Uterus (tissue), 4 donors: Measurements from ENCODE around the gene KRTAP5-11. TPM values are rescaled to one million over a fixed set of nuclear protein-coding genes. Genes with fewer than 3 reads are reported as not detected.
"Not testable (repeated sequence)": the region's sequence is repeated elsewhere in the genome, so short reads cannot be mapped to it uniquely, and the experiment has no call there.

ENCODE experiments used
- DNase-seq, 2 donors: peaks; one replicate each; pipeline ENCODE4 v3.0.0-alpha.2; 2019 to 2020
- H3K27ac ChIP-seq, 2 donors: fragments of 200-600 bp; sonication (generic); 1 replicate in 1 of 2; 2 replicates in 1 of 2; pipeline ENCODE4 v1.5.1; 2016 to 2018
- H3K27me3 ChIP-seq, 2 donors: fragments of 200-600 bp; sonication (generic); one replicate each; pipeline ENCODE4 v1.5.1; 2018 to 2019; ENCODE audit warnings: control low read depth in 1 of 2
- H3K36me3 ChIP-seq, 2 donors: fragments of 200-600 bp; sonication (generic); one replicate each; pipeline ENCODE4 v1.5.1; 2019; ENCODE audit warnings: control low read depth in 1 of 2
- H3K4me1 ChIP-seq, 2 donors: fragments of 200-600 bp; sonication (generic); one replicate each; pipeline ENCODE4 v1.5.1; 2018 to 2019; ENCODE audit warnings: control low read depth in 1 of 2
- H3K4me3 ChIP-seq, 2 donors: fragments of 200-600 bp; sonication (generic); 1 replicate in 1 of 2; 2 replicates in 1 of 2; pipeline ENCODE4 v1.5.1; 2018 to 2019; ENCODE audit warnings: mild to moderate bottlenecking in 1 of 2
- H3K9me3 ChIP-seq, 2 donors: fragments of 200-600 bp; sonication (generic); one replicate each; pipeline ENCODE4 v1.5.1; 2019; ENCODE audit warnings: control low read depth in 1 of 2
- CTCF ChIP-seq, 4 experiments: fragments of 200-600 bp in 2 of 4; fragments of 450-650 bp in 2 of 4; sonication (generic) in 2 of 4; IDR thresholded peaks; one replicate each; pipeline ENCODE4 v1.5.1; 2016 to 2019; ENCODE audit warnings: antibody characterized with exemption in 4 of 4, mild to moderate bottlenecking in 2 of 4, moderate library complexity in 1 of 4
- POLR2A ChIP-seq, 2 donors: fragments of 450-650 bp; IDR thresholded peaks; one replicate each; pipeline ENCODE4 v1.6.1; 2016; ENCODE audit warnings: antibody characterized with exemption in 2 of 2, mild to moderate bottlenecking in 1 of 2, moderate library complexity in 1 of 2
- intact Hi-C: fragments of 100-400 bp; cut with DNase I; formaldehyde crosslinking; loops from one replicate; pipeline ENCODE4 v1.15.1; 2023; ENCODE audit warnings: low total_unique reads
- total RNA-seq, 4 donors: library from RNA; depleted of rRNA in 3 of 4; stranded (reverse); fragments of >200 nt in 3 of 4; gene quantifications; one replicate each; pipeline versions ENCODE4 v1.1.0 to v1.2.4, GENCODE V29; 2014 to 2023
- donor health status: DM: yes; HTN: yes; CAD: no.

Gene KRTAP5-11
- total RNA-seq, 4 donors from 2014 or later = not detected

DNA sequence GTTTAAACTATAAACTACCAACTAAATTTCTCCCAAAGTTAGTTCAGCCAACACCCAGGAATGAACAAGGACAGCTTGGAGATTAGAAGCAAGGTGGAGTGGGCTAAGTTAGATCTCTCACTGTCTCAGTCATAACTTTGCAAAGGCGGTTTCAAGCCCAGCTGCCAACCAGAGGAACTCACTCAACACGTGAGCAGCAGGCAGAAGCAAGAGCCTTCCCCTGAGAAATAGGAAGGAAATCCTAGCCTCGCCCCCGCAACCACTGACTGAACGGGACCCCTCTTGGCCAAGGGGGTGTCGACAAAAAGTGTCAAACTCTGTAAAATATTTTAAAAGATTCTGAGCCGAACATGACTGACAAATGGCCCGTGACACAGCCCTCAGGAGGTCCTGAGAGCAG lies 38.8 kb downstream of the KRTAP5-11 start:
- DNase-seq = no peak
- H3K27me3 ChIP-seq = no peaks in the 10 kb centered on the region
- H3K4me3 ChIP-seq = no peak overlapping the region
- H3K27ac ChIP-seq = no peak overlapping the region
- no peaks in the 10 kb centered on the region for H3K36me3 ChIP-seq
- intact Hi-C loops = no loop called here
- no peaks in the 10 kb centered on the region for H3K9me3 ChIP-seq
- TF ChIP-seq CTCF (IDR thresholded peaks at IDR 0.05) (no peak), POLR2A (IDR thresholded peaks at IDR 0.05) (no peak)
- H3K4me1 ChIP-seq = no peaks in the 10 kb centered on the region

DNA sequence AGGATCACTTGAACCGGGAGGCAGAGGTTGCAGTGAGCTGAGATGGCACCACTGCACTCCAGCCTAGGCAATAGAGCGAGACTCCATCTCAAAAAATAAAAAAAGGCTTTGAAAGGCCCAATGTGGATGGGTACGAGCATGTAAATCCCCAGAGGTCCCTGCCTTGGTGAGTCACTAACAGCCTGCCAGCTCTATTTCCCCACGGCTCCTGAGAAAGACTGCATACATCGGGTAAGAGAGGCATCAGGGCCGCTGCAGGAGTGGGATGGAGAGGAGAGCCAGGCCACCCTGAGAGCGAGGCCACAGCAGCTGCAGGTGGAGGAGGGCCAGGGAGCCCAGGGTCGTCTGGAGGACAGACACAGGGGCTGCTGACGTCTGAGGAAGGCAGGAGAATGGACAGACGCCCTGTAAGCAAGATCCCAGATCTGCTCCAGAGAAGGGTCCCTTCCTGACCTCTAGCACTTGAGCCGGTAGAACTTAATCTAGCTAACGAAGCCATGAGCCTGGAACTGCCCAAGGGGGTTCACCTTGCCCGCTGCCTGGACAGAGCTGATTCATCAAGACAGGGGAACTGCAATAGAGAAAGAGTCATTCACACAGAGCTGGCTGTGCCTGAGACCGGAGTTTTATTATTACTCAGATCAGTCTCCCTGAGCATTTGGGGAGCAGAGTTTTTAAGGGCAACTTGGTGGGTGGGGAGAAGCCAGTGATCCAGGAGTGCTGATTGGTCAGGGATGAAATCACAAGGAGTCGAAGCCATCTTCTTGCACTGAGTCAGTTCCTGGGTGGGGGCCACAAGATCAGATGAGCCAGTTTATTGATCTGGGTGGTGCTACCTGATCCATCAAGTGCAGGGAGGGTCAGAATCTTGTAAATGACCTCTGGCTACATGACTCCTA lies 39.5 kb downstream of the KRTAP5-11 start:
- no peak for TF ChIP-seq CTCF (IDR thresholded peaks at IDR 0.05)
- TF ChIP-seq POLR2A (IDR thresholded peaks at IDR 0.05) = no peak

GRCh38 chr11:71542382-71542781 lies 40.3 kb downstream of the KRTAP5-11 start:
- Histone ChIP-seq H3K4me1 (no peaks in the 10 kb centered on the region), H3K27ac (no peak overlapping the region), H3K27me3 (no peaks in the 10 kb centered on the region), H3K9me3 (no peaks in the 10 kb centered on the region), H3K36me3 (no peaks in the 10 kb centered on the region), H3K4me3 (no peak overlapping the region)
- no peak for DNase-seq
- TF ChIP-seq CTCF (IDR thresholded peaks at IDR 0.05) = no peak
- no peak for TF ChIP-seq POLR2A (IDR thresholded peaks at IDR 0.05)
- intact Hi-C loops = no loop called here

More for the DNA sequence above, 39.5 kb downstream of the KRTAP5-11 start:
- no peaks in the 10 kb centered on the region for H3K36me3 ChIP-seq
- H3K27me3 ChIP-seq = no peaks in the 10 kb centered on the region
- intact Hi-C loops = no loop called here
- no peak for DNase-seq
- no peaks in the 10 kb centered on the region for H3K4me1 ChIP-seq
- H3K4me3 ChIP-seq = no peak overlapping the region
- H3K27ac ChIP-seq = no peak overlapping the region
- no peaks in the 10 kb centered on the region for H3K9me3 ChIP-seq

DNA sequence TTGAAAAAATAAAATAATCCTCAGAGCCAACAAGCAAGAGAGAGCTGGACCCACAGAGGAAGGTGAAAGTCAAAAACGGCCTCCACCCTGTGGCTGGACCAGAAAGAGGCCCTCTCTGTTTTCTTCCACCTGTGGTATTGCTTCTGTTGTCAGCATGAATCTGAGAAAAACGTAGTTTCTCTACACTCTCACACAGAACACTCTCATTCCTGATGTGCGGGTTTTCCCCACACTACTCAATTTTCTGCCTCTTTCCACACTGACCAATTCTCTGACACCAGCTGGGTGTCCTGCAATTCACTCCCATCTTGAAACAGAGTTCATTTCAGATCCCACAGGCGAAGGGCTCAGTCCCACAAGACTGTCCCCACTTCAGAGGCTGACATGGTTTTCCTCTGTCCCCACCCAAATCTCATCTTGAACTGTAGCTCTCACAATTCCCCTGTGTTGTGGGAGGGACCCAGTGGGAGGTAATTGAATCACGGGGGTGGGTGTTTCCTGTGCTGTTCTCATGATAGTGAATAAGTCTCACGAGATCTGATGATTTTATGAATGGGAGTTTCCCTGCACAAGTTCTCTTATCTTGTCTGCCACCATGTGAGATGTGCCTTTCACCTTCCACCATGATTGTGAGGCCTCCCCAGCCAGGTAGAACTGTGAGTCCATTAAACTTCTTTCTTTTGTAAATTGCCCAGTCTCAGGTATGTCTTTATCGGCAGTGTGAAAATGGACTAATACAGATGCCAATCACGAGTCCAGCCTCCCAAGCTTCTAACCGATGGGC lies 42.0 kb downstream of the KRTAP5-11 start:
- H3K27me3 ChIP-seq, DNase-seq, H3K27ac ChIP-seq, H3K4me3 ChIP-seq, intact Hi-C loops, H3K36me3 ChIP-seq, H3K9me3 ChIP-seq, H3K4me1 ChIP-seq: not testable (repeated sequence)

DNA sequence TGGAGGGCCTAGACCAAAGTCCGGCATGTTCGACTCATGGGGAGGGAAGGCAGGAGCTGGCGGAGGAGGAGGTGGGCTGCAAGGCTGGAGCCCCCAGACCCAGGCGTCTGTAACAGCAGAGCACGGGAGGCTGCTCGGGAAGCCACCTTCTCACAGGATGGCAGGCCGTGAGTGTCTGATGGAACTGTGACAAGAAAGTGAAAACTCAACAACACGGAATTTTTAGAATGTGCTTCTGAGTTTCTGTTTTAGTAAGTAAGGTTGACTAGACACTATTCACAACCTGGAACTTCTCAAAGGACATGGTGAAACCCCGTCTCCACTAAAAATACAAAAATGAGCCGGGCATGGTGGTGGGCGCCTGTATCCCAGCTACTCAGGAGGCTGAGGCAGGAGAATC lies 42.7 kb downstream of the KRTAP5-11 start:
- H3K9me3 ChIP-seq, H3K4me3 ChIP-seq, H3K36me3 ChIP-seq, intact Hi-C loops, DNase-seq, H3K4me1 ChIP-seq, H3K27ac ChIP-seq, H3K27me3 ChIP-seq: not testable (repeated sequence)

GRCh38 chr11:71539017-71539416 lies 43.7 kb downstream of the KRTAP5-11 start:
- Histone ChIP-seq H3K4me1 (no peaks in the 10 kb centered on the region), H3K27ac (no peak overlapping the region), H3K27me3 (no peaks in the 10 kb centered on the region), H3K4me3 (no peak overlapping the region), H3K36me3 (no peaks in the 10 kb centered on the region), H3K9me3 (no peaks in the 10 kb centered on the region)
- TF ChIP-seq POLR2A (IDR thresholded peaks at IDR 0.05) (no peak), CTCF (IDR thresholded peaks at IDR 0.05) (no peak)
- no peak for DNase-seq
- intact Hi-C loops = no loop called here
